GM23248 (cell line): ENCODE data around the gene CRAT.

Experiments used
- EZH2 ChIP-seq: fragments of 200-600 bp; sonication (generic); IDR thresholded peaks from 2 replicates; pipeline ENCODE4 v1.6.1; 2018; ENCODE audit warnings: antibody characterized with exemption, mild to moderate bottlenecking; ENCODE audit not compliant: insufficient read depth, poor library complexity, severe bottlenecking
- EZH2phosphoT487 ChIP-seq: fragments of 200-600 bp; sonication (generic); IDR thresholded peaks from 2 replicates; pipeline ENCODE4 v1.6.1; 2018; ENCODE audit warnings: antibody characterized with exemption, moderate library complexity, mild to moderate bottlenecking, low read depth; ENCODE audit not compliant: insufficient read depth

DNA sequence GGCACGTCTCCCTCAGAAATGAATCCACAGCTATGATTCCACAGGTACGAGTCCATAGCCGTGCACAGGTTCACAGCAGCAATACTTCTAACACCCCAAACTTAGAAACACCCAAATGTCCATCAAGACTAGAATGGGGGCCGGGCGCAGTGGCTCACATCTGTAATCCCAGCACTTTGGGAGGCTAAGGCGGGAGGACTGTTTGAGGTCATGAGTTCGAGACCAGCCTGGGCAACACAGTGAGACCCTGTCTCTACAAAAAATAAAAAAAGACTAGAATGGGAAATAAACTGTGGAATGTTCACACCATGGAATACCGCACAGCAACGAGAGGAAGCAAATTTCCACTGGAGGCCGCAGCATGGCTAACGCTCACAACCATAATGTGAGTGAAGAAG, 34.0 kb downstream of the CRAT start:
- TF ChIP-seq EZH2 (no peak), EZH2phosphoT487 (no peak)
